DND-41 (cell line): Measurements from ENCODE around the gene SMURF1.

Source experiments
- ATAC-seq: fragments of 200-7000 bp; cut with Tn5 transposase; 3 replicates; pipeline ENCODE4 v1.9.1; 2021; ENCODE audit warnings: low read depth; ENCODE audit not compliant: insufficient read depth
- DNase-seq: peaks from one replicate; pipeline ENCODE4 v3.0.0-alpha.2; 2020
- H2AFZ ChIP-seq: 2 replicates; pipeline ENCODE4 v1.6.0; 2012; ENCODE audit warnings: low read depth, low read length
- H3K27ac ChIP-seq: 2 replicates; pipeline ENCODE4 v1.5.1; 2012; ENCODE audit warnings: low read length, inconsistent platforms
- H3K27me3 ChIP-seq: fragments of 200-600 bp; sonication (generic); 2 replicates; pipeline ENCODE4 v1.6.0; 2012; ENCODE audit warnings: low read length, mild to moderate bottlenecking, inconsistent platforms; ENCODE audit not compliant: insufficient read depth, poor library complexity
- H3K36me3 ChIP-seq: 2 replicates; pipeline ENCODE4 v1.5.1; 2012; ENCODE audit warnings: low read length, inconsistent platforms; ENCODE audit not compliant: insufficient read depth
- H3K4me1 ChIP-seq: 2 replicates; pipeline ENCODE4 v1.5.1; 2012; ENCODE audit warnings: mild to moderate bottlenecking, low read length; ENCODE audit not compliant: insufficient read depth
- H3K4me2 ChIP-seq: 2 replicates; pipeline ENCODE4 v1.6.0; 2012; ENCODE audit warnings: mild to moderate bottlenecking, moderate library complexity, low read length, inconsistent platforms; ENCODE audit not compliant: insufficient read depth
- H3K4me3 ChIP-seq, 2 experiments: fragments of 200-600 bp in 1 of 2; shearing (Covaris generic) in 1 of 2; 2 replicates each; pipeline ENCODE4 v1.5.1; 2012 to 2016; ENCODE audit warnings: inconsistent platforms in 2 of 2, low read length in 2 of 2, mild to moderate bottlenecking in 2 of 2, low read depth in 1 of 2, moderate library complexity in 1 of 2
- H3K79me2 ChIP-seq: 2 replicates; pipeline ENCODE4 v1.6.0; 2012; ENCODE audit warnings: low read length, inconsistent platforms; ENCODE audit not compliant: insufficient read depth
- H3K9ac ChIP-seq: 2 replicates; pipeline ENCODE4 v1.6.0; 2012; ENCODE audit warnings: low read depth, mild to moderate bottlenecking, inconsistent platforms, low read length, moderate library complexity
- H3K9me3 ChIP-seq: 2 replicates; pipeline ENCODE4 v1.5.1; 2012; ENCODE audit warnings: low read length, moderate library complexity, mild to moderate bottlenecking, inconsistent platforms; ENCODE audit not compliant: insufficient read depth, severe bottlenecking
- H4K20me1 ChIP-seq: 2 replicates; pipeline ENCODE4 v1.6.0; 2012; ENCODE audit warnings: low read length; ENCODE audit not compliant: insufficient read depth
- CTCF ChIP-seq: IDR thresholded peaks from 2 replicates; pipeline ENCODE4 v1.5.1; 2012; ENCODE audit warnings: borderline replicate concordance, low read length, moderate library complexity, mild to moderate bottlenecking; ENCODE audit not compliant: poor library complexity, severe bottlenecking; ENCODE audit errors: extremely low read depth
- EZH2 ChIP-seq: IDR thresholded peaks from 3 replicates; pipeline ENCODE4 v1.6.1; 2012; ENCODE audit warnings: borderline replicate concordance, low read depth, mild to moderate bottlenecking, moderate library complexity, low read length, inconsistent platforms; ENCODE audit not compliant: severe bottlenecking

The SMURF1 gene

GRCh38 chr7:98991141-98991540 lies 152.8 kb downstream of the SMURF1 start:
- ATAC-seq (no peak), DNase-seq (no peak)
- H3K4me2 ChIP-seq, result no peak overlapping the region
- H3K36me3 ChIP-seq, result peaks cover 96% of the 10 kb centered on the region
- H3K27me3 ChIP-seq, result no peaks in the 10 kb centered on the region
- H3K79me2 ChIP-seq, result no peaks in the 10 kb centered on the region
- H3K9ac ChIP-seq, result no peak overlapping the region
- no peak for TF ChIP-seq EZH2
- no peak for TF ChIP-seq CTCF
- no peak overlapping the region for H3K27ac ChIP-seq
- H4K20me1 ChIP-seq, result peaks cover 7% of the 10 kb centered on the region; the same call in 1 of the 2 replicates
- no peaks in the 10 kb centered on the region for H3K4me1 ChIP-seq
- H3K9me3 ChIP-seq, result no peaks in the 10 kb centered on the region
- H2AFZ ChIP-seq, result no peak overlapping the region
- no peak overlapping the region for H3K4me3 ChIP-seq

- H2AFZ ChIP-seq, result no peak overlapping the region
- TF ChIP-seq EZH2 (no peak), CTCF (no peak)
- no peak overlapping the region for H3K4me2 ChIP-seq
- H3K36me3 ChIP-seq, result peaks cover 96% of the 10 kb centered on the region
- H3K4me3 ChIP-seq, result no peak overlapping the region
- H3K9ac ChIP-seq, result no peak overlapping the region
- H4K20me1 ChIP-seq, result 0 out of 2 replicates have a peak, but pooled peaks cover 3% of the 10 kb centered on the region
- no peaks in the 10 kb centered on the region for H3K4me1 ChIP-seq
- no peaks in the 10 kb centered on the region for H3K9me3 ChIP-seq
- no peak for DNase-seq
- H3K27me3 ChIP-seq, result no peaks in the 10 kb centered on the region
- H3K79me2 ChIP-seq, result no peaks in the 10 kb centered on the region
- no peak overlapping the region for H3K27ac ChIP-seq
- ATAC-seq, result no peak
Observed at GRCh38 chr7:98990356-98990755, 153.6 kb downstream of the SMURF1 start.

- H3K36me3 ChIP-seq, result peaks cover 96% of the 10 kb centered on the region
- H3K27ac ChIP-seq, result no peak overlapping the region
- TF ChIP-seq EZH2 (no peak), CTCF (no peak)
- DNase-seq (no peak), ATAC-seq (no peak)
- no peaks in the 10 kb centered on the region for H3K79me2 ChIP-seq
- no peak overlapping the region for H3K9ac ChIP-seq
- no peak overlapping the region for H2AFZ ChIP-seq
- no peaks in the 10 kb centered on the region for H3K9me3 ChIP-seq
- 0 out of 2 replicates have a peak, but pooled peaks cover 3% of the 10 kb centered on the region for H4K20me1 ChIP-seq
- H3K27me3 ChIP-seq, result no peaks in the 10 kb centered on the region
- H3K4me1 ChIP-seq, result no peaks in the 10 kb centered on the region
- no peak overlapping the region for H3K4me2 ChIP-seq
- H3K4me3 ChIP-seq, result no peak overlapping the region
Observed at GRCh38 chr7:98988641-98989040, 155.3 kb downstream of the SMURF1 start.

- H3K79me2 ChIP-seq, result no peaks in the 10 kb centered on the region
- H3K27me3 ChIP-seq, result no peaks in the 10 kb centered on the region
- no peak overlapping the region for H3K9ac ChIP-seq
- H3K4me3 ChIP-seq, result no peak overlapping the region
- ATAC-seq (no peak), DNase-seq (no peak)
- no peaks in the 10 kb centered on the region for H3K4me1 ChIP-seq
- H3K4me2 ChIP-seq, result no peak overlapping the region
- peaks cover 96% of the 10 kb centered on the region for H3K36me3 ChIP-seq
- H4K20me1 ChIP-seq, result 0 out of 2 replicates have a peak, but pooled peaks cover 7% of the 10 kb centered on the region
- TF ChIP-seq EZH2 (no peak), CTCF (no peak)
- H2AFZ ChIP-seq, result no peak overlapping the region
- H3K27ac ChIP-seq, result no peak overlapping the region
- no peaks in the 10 kb centered on the region for H3K9me3 ChIP-seq
Observed at GRCh38 chr7:98985945-98986344, 158.0 kb downstream of the SMURF1 start.
